ENCODE measurements around the gene RNF224.
A peak's percentile ranks its signal among the peaks of the same experiment; 100 is the strongest.

Gene RNF224

GRCh38 chr9:137277329-137278041, 50.2 kb downstream of the RNF224 start, which contains the start of gene TOR4A:
Gene TOR4A (plus strand): TSS chr9:137277726. CDS start chr9:137278690, 964 bp downstream.
- peaks cover 15% of the 10 kb centered on the region; the same call in 1 of the 2 replicates for H3K36me3 ChIP-seq (ENCODE audit: control insufficient read depth, insufficient read depth, low read length)
- no CpG with 5 or more reads among the region's 25 CpGs for WGBS (ENCODE audit: insufficient coverage, insufficient read length)

DNA sequence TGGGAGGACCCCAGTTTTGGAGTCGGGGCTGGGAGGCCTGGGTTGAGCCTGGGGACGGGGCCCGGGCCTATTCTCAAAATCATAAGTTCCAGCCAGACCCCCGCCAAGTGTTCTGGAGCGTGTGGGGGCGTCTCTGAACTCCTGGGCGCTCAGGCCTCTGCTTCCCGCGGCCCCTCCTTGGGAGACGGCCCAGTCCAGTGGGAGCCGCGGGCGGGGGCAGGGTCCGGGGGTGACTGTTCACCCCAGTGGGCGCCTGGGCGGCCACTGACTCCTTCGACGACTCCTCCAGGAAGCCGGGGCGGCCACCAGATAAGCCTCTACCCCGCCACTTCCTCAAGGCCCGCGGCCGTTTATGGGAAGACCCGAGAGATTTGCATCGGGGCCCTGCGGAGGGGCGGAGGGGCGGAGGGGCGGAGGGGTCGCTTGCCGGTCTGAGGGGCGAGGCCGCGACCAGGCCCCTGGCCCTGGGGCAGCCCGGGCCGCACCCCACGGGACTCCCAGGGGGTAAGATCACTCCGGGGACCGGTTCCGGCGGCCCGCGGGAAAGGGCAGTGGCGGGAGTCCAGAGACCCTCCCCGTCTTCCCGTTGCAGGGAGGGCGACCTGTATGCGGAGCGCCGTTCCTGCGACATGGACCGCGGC, 50.9 kb downstream of the RNF224 start:
- Histone ChIP-seq H3K27ac (ENCODE audit: low read length) (no peak overlapping the region), H3K9me3 (ENCODE audit: control insufficient read depth, insufficient read depth, low read length) (no peaks in the 10 kb centered on the region), H3K4me1 (ENCODE audit: control insufficient read depth, insufficient read depth, low read length) (peaks cover 4% of the 10 kb centered on the region; the same call in 1 of the 2 replicates), H3K27me3 (ENCODE audit: control insufficient read depth, insufficient read depth, low read length) (no peaks in the 10 kb centered on the region), H3K36me3 (ENCODE audit: control insufficient read depth, insufficient read depth, low read length) (peaks cover 12% of the 10 kb centered on the region; the same call in 1 of the 2 replicates), H3K4me3 (ENCODE audit: low read length) (peak overlapping the region; percentile 8; the same call in 1 of the 2 replicates)
- no CpG with 5 or more reads among the region's 54 CpGs for WGBS (ENCODE audit: insufficient coverage, insufficient read length)
- DNase-seq (ENCODE audit: low read depth, low spot score) = no peak

More at GRCh38 chr9:137277329-137278041, 50.2 kb downstream of the RNF224 start, which contains the start of gene TOR4A:
- H3K4me1 ChIP-seq (ENCODE audit: control insufficient read depth, insufficient read depth, low read length) = peaks cover 4% of the 10 kb centered on the region; the same call in 1 of the 2 replicates
- no peaks in the 10 kb centered on the region for H3K9me3 ChIP-seq (ENCODE audit: control insufficient read depth, insufficient read depth, low read length)
- no peak for DNase-seq (ENCODE audit: low read depth, low spot score)
- no peak within 1 kb of the TSS for H3K27ac ChIP-seq (ENCODE audit: low read length)
- no peaks in the 10 kb centered on the region for H3K27me3 ChIP-seq (ENCODE audit: control insufficient read depth, insufficient read depth, low read length)
- peak within 1 kb of the TSS; percentile 13; the same call in 1 of the 2 replicates for H3K4me3 ChIP-seq (ENCODE audit: low read length)

Measured in iPS DF 6.9 (cell line).